Measurements from ENCODE around the gene IGSF22.

- no peak for TF ChIP-seq EHMT2 (IDR thresholded peaks at IDR 0.05; ENCODE audit: borderline replicate concordance, low read depth, low read length)
- TF ChIP-seq JUN (CRISPR knock-in tag; IDR thresholded peaks at IDR 0.05), result no peak
- TF ChIP-seq CTCF (CRISPR knock-in tag; IDR thresholded peaks at IDR 0.05), result no peak
- TF ChIP-seq ZNF639 (CRISPR knock-in tag; conservative IDR thresholded peaks at IDR 0.05), result no peak
- no peak for TF ChIP-seq POLR2A (IDR thresholded peaks at IDR 0.05; ENCODE audit: insufficient read depth in 1 of 2, low read depth in 2 of 2, low read length in 2 of 2)
- no peak for TF ChIP-seq ESRRA (CRISPR knock-in tag; IDR thresholded peaks at IDR 0.05; ENCODE audit: low read depth)
- no peak for TF ChIP-seq EZH2 (conservative IDR thresholded peaks at IDR 0.05; ENCODE audit: low read depth, low read length)
- no peak for TF ChIP-seq MAX (IDR thresholded peaks at IDR 0.05)
- TF ChIP-seq RARA (CRISPR knock-in tag; IDR thresholded peaks at IDR 0.05), result no peak
These were observed 19.3 kb upstream of the IGSF22 start for GRCh38 chr11:18745251-18745650.

Measured in HepG2 (cell line).